Sigmoid colon (tissue), 4 donors: ENCODE data around the gene CCDC184.

Source experiments
- EP300 ChIP-seq, 4 donors: sonication (generic); formaldehyde crosslinking; IDR thresholded peaks; one replicate each; pipeline ENCODE4 v1.6.1; 2017; ENCODE audit warnings: antibody characterized with exemption in 4 of 4
- POLR2AphosphoS5 ChIP-seq, 4 donors: sonication (generic); formaldehyde crosslinking; IDR thresholded peaks; one replicate each; pipeline ENCODE4 v1.6.1; 2017; ENCODE audit warnings: antibody characterized with exemption in 4 of 4
- TF ChIP-seq, protein P1 (sequence below), 4 experiments: fragments of 450-650 bp in 3 of 4; fragments of 200-600 bp in 1 of 4; IDR thresholded peaks; one replicate each; pipeline ENCODE4 v1.5.1; 2016 to 2019; ENCODE audit warnings: antibody characterized with exemption in 4 of 4, mild to moderate bottlenecking in 3 of 4, moderate library complexity in 2 of 4

DNA sequence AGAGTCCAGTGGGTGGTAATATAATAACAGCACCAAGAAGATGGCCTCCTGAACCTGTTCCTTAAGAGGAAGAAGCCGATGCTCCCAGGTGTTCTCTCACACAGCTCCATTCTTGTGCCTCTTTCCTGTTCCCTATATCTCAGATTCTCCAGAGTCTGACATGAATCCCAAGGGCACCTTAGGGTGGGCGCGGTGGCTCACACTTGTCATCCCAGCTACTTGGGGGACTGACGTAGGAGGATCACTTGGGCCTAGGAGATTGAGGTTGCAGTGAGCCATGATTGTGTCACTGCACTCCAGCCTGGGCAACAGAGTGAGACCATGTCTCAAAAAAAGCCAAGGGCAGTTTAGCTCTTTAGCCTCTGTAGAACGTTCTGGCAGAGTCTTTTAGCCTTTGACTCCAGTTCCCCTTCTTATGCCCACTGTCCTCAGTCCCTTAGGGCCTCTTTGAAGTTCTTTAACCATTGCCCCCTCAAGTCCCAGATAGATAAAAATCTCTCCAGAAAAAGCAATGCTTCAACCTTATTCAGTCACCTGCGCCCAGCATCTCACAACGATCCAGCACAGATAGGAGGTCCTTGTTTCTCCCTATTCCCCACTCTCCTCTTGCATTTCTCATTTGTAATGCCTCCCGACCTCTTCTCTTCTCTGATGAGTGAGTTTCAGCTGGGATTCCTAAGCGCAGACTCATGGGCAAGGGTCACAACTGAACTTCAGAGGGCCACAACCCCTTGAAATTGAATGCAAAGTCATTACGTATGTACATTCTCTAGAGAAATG, 4.7 kb downstream of the CCDC184 start:
- TF ChIP-seq, protein P1, sequence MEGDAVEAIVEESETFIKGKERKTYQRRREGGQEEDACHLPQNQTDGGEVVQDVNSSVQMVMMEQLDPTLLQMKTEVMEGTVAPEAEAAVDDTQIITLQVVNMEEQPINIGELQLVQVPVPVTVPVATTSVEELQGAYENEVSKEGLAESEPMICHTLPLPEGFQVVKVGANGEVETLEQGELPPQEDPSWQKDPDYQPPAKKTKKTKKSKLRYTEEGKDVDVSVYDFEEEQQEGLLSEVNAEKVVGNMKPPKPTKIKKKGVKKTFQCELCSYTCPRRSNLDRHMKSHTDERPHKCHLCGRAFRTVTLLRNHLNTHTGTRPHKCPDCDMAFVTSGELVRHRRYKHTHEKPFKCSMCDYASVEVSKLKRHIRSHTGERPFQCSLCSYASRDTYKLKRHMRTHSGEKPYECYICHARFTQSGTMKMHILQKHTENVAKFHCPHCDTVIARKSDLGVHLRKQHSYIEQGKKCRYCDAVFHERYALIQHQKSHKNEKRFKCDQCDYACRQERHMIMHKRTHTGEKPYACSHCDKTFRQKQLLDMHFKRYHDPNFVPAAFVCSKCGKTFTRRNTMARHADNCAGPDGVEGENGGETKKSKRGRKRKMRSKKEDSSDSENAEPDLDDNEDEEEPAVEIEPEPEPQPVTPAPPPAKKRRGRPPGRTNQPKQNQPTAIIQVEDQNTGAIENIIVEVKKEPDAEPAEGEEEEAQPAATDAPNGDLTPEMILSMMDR (IDR thresholded peaks at IDR 0.05) = no peak
- TF ChIP-seq POLR2AphosphoS5 (IDR thresholded peaks at IDR 0.05) (no peak), EP300 (IDR thresholded peaks at IDR 0.05) (no peak)
